Hepatocyte (in vitro differentiated cells): ENCODE results near the gene DCUN1D1.

Source experiments
- EZH2 ChIP-seq: fragments of 200-600 bp; sonication (generic); IDR thresholded peaks from 2 replicates; pipeline ENCODE4 v1.6.1; 2016; ENCODE audit warnings: antibody characterized with exemption, mild to moderate bottlenecking, borderline replicate concordance
- TF ChIP-seq, protein P1 (sequence below): fragments of 200-600 bp; sonication (generic); IDR thresholded peaks from 2 replicates; pipeline ENCODE4 v1.5.1; 2016; ENCODE audit warnings: antibody characterized with exemption, mild to moderate bottlenecking; ENCODE audit not compliant: poor library complexity

DNA sequence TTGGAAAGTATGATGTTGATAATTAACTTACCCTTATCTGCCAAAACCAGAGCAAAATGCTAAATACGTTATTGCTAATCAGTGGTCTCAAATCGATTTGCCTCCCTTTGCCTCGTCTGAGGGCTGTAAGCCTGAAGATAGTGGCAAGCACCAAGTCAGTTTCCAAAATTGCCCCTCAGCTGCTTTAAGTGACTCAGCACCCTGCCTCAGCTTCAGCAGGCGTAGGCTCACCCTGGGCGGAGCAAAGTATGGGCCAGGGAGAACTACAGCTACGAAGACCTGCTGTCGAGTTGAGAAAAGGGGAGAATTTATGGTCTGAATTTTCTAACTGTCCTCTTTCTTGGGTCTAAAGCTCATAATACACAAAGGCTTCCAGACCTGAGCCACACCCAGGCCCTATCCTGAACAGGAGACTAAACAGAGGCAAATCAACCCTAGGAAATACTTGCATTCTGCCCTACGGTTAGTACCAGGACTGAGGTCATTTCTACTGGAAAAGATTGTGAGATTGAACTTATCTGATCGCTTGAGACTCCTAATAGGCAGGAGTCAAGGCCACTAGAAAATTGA lies 59.7 kb downstream of the DCUN1D1 start:
- TF ChIP-seq, protein P1, sequence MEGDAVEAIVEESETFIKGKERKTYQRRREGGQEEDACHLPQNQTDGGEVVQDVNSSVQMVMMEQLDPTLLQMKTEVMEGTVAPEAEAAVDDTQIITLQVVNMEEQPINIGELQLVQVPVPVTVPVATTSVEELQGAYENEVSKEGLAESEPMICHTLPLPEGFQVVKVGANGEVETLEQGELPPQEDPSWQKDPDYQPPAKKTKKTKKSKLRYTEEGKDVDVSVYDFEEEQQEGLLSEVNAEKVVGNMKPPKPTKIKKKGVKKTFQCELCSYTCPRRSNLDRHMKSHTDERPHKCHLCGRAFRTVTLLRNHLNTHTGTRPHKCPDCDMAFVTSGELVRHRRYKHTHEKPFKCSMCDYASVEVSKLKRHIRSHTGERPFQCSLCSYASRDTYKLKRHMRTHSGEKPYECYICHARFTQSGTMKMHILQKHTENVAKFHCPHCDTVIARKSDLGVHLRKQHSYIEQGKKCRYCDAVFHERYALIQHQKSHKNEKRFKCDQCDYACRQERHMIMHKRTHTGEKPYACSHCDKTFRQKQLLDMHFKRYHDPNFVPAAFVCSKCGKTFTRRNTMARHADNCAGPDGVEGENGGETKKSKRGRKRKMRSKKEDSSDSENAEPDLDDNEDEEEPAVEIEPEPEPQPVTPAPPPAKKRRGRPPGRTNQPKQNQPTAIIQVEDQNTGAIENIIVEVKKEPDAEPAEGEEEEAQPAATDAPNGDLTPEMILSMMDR: no peak
- no peak for TF ChIP-seq EZH2
